ENCODE measurements around the gene ARHGAP25.

ARHGAP25 gene

GRCh38 chr2:68839260-68839833, 104.7 kb downstream of the ARHGAP25 start:
- H3K9ac ChIP-seq (ENCODE audit: low read depth, low read length) = no peak overlapping the region
- H3K9me3 ChIP-seq (ENCODE audit: control insufficient read depth, insufficient read depth, low read length) = peaks cover 4% of the 10 kb centered on the region; the same call in 1 of the 2 replicates
- H3K36me3 ChIP-seq (ENCODE audit: insufficient read depth, low read length) = no peaks in the 10 kb centered on the region
- no peaks in the 10 kb centered on the region for H3K4me1 ChIP-seq (ENCODE audit: insufficient read depth, low read length)

- Histone ChIP-seq H3K9ac (ENCODE audit: low read depth, low read length) (no peak overlapping the region), H3K4me1 (ENCODE audit: insufficient read depth, low read length) (no peaks in the 10 kb centered on the region), H3K9me3 (ENCODE audit: control insufficient read depth, insufficient read depth, low read length) (peaks cover 4% of the 10 kb centered on the region; the same call in 1 of the 2 replicates), H3K36me3 (ENCODE audit: insufficient read depth, low read length) (no peaks in the 10 kb centered on the region)
These were observed 110.4 kb downstream of the ARHGAP25 start for GRCh38 chr2:68845043-68845442.

- no peaks in the 10 kb centered on the region for H3K36me3 ChIP-seq (ENCODE audit: insufficient read depth, low read length)
- no peak overlapping the region for H3K9ac ChIP-seq (ENCODE audit: low read depth, low read length)
- no peaks in the 10 kb centered on the region for H3K4me1 ChIP-seq (ENCODE audit: insufficient read depth, low read length)
- H3K9me3 ChIP-seq (ENCODE audit: control insufficient read depth, insufficient read depth, low read length) = no peaks in the 10 kb centered on the region
These were observed 111.5 kb downstream of the ARHGAP25 start for GRCh38 chr2:68846091-68846490.

DNA sequence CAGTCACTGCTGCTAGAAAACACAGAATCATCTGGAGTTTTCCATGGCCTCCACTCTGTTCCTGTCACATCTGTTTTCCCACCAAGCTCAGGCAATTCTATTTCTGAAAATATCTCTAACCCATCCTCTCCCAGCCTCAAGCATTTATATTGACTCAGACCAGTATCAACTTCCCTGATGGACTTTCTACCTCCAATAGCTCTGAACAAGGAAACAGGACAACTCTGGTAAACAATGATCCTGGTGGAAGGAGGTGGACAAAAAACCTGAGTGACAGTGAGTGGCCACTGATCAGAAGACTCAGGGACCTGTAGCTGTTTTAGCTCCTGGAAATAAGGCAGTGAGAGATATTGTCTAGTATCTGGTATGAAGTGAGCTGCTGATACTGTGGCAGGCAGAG, 113.1 kb downstream of the ARHGAP25 start:
- H3K36me3 ChIP-seq (ENCODE audit: insufficient read depth, low read length) = no peaks in the 10 kb centered on the region
- H3K9me3 ChIP-seq (ENCODE audit: control insufficient read depth, insufficient read depth, low read length) = no peaks in the 10 kb centered on the region
- no peaks in the 10 kb centered on the region for H3K4me1 ChIP-seq (ENCODE audit: insufficient read depth, low read length)
- H3K9ac ChIP-seq (ENCODE audit: low read depth, low read length) = no peak overlapping the region

DNA sequence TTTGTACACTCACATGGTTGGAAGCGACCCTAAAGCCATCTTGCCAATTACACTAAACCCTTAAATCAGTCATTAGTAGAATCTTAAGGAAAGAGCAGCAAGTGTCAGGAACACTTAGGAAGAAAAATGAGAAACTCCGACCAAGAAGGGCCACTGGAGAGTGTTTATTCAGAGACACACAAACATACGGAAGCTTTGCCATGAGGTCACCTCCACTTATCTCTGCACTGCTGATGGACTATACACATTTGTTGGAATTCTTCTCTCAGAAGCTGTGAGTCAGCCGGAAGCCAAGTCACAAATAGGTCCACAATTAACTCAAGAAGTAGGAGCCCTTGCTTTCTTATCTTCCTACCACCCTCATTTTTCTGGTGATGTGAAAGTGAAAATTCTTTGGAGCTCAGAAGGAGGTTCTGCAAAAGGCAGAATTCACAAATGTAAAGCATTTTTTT, 115.0 kb downstream of the ARHGAP25 start:
- Histone ChIP-seq H3K4me1 (ENCODE audit: insufficient read depth, low read length) (no peaks in the 10 kb centered on the region), H3K9ac (ENCODE audit: low read depth, low read length) (no peak overlapping the region)

DNA sequence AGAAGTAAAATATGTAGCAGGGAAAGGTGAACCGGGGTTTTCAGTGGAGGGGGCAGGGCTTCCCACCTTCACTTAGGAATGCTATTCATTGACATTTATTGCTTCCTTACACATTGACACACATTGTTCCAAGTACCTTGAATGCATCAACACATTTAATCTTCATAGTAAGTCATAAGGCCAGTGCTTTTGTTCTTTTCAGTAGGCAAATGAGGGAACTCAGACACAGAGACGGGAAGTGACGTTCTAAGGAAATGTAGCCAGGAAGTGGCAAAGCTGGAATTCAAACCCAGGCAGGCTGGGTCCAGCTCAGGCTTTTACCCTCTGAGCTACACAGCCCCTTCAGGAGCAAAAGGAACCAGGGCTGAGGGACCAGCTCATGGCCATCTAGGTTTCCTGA, 115.9 kb downstream of the ARHGAP25 start:
- H3K36me3 ChIP-seq (ENCODE audit: insufficient read depth, low read length) = no peaks in the 10 kb centered on the region
- no peak overlapping the region for H3K9ac ChIP-seq (ENCODE audit: low read depth, low read length)
- H3K4me1 ChIP-seq (ENCODE audit: insufficient read depth, low read length) = no peaks in the 10 kb centered on the region
- H3K9me3 ChIP-seq (ENCODE audit: control insufficient read depth, insufficient read depth, low read length) = no peaks in the 10 kb centered on the region

More for the DNA sequence above, 115.0 kb downstream of the ARHGAP25 start:
- H3K9me3 ChIP-seq (ENCODE audit: control insufficient read depth, insufficient read depth, low read length) = no peaks in the 10 kb centered on the region
- H3K36me3 ChIP-seq (ENCODE audit: insufficient read depth, low read length) = no peaks in the 10 kb centered on the region

- Histone ChIP-seq H3K4me1 (ENCODE audit: insufficient read depth, low read length) (no peaks in the 10 kb centered on the region), H3K9ac (ENCODE audit: low read depth, low read length) (no peak overlapping the region), H3K9me3 (ENCODE audit: control insufficient read depth, insufficient read depth, low read length) (no peaks in the 10 kb centered on the region), H3K36me3 (ENCODE audit: insufficient read depth, low read length) (no peaks in the 10 kb centered on the region)
These were observed 118.4 kb downstream of the ARHGAP25 start for GRCh38 chr2:68853035-68853434.

DNA sequence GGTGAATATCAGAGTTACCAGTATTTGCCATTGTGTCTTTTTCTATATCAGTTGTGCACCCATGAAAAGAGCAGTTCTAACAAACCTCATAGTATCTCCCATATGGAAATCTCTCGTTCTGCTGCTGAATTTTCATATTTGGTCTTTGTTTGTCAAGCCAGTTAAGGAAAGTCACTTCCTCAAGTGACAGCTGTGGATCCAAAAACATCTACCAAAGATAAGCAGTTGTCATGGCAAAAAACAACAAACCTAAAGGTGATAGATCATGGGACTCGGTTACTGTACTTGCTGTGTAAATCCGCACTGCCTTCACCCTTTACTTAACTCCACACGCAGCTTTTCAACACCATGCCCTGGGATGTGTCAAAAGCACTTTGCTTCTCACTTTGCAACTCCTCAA, 119.3 kb downstream of the ARHGAP25 start:
- H3K4me1 ChIP-seq (ENCODE audit: insufficient read depth, low read length) = no peaks in the 10 kb centered on the region
- H3K36me3 ChIP-seq (ENCODE audit: insufficient read depth, low read length) = no peaks in the 10 kb centered on the region
- H3K9ac ChIP-seq (ENCODE audit: low read depth, low read length) = no peak overlapping the region
- H3K9me3 ChIP-seq (ENCODE audit: control insufficient read depth, insufficient read depth, low read length) = no peaks in the 10 kb centered on the region

DNA sequence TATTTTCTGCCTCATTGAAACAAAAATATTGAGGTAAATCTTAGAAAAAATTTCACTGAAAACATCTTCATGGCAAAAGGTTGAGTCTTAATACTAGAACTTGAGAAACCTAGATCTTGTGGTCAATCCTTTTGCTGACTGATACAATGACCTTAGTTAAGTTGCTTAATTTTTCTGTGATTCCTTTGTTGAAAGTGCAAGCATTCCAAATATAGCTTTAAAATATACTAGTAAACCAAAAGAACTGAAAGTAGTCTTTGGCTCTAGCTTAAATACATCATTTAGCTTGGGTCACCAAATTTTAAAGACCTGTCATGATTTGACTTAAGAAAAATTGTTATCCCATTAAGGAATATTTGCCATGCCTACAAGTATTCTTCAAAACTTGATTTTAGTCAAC, 119.9 kb downstream of the ARHGAP25 start:
- Histone ChIP-seq H3K9ac (ENCODE audit: low read depth, low read length) (no peak overlapping the region), H3K9me3 (ENCODE audit: control insufficient read depth, insufficient read depth, low read length) (no peaks in the 10 kb centered on the region), H3K36me3 (ENCODE audit: insufficient read depth, low read length) (no peaks in the 10 kb centered on the region), H3K4me1 (ENCODE audit: insufficient read depth, low read length) (no peaks in the 10 kb centered on the region)

DNA sequence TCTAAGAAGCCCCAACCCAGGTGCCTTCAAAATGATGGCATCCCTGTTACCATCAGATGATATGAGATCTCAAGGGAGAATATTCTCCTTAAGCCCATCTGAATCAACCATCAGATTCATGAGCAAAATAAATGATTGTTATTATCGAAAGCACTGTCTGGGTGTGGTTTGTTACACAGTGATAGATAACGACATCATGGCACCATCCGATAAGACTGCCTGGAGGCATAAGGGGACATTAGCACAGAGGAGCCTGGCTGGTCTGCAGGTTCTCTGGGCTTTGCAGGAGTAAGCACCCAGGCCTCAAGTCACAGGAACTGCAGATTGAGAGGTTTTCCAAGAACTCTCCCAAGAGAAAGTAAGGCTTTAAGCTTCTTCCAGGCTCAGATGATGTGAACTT, 120.9 kb downstream of the ARHGAP25 start:
- Histone ChIP-seq H3K36me3 (ENCODE audit: insufficient read depth, low read length) (no peaks in the 10 kb centered on the region), H3K9me3 (ENCODE audit: control insufficient read depth, insufficient read depth, low read length) (no peaks in the 10 kb centered on the region)

GRCh38 chr2:68857202-68857845, 122.7 kb downstream of the ARHGAP25 start:
- H3K9ac ChIP-seq (ENCODE audit: low read depth, low read length) = no peak overlapping the region
- H3K36me3 ChIP-seq (ENCODE audit: insufficient read depth, low read length) = no peaks in the 10 kb centered on the region
- H3K4me1 ChIP-seq (ENCODE audit: insufficient read depth, low read length) = no peaks in the 10 kb centered on the region
- H3K9me3 ChIP-seq (ENCODE audit: control insufficient read depth, insufficient read depth, low read length) = no peaks in the 10 kb centered on the region

More for the DNA sequence above, 120.9 kb downstream of the ARHGAP25 start:
- H3K4me1 ChIP-seq (ENCODE audit: insufficient read depth, low read length) = no peaks in the 10 kb centered on the region
- H3K9ac ChIP-seq (ENCODE audit: low read depth, low read length) = no peak overlapping the region

DNA sequence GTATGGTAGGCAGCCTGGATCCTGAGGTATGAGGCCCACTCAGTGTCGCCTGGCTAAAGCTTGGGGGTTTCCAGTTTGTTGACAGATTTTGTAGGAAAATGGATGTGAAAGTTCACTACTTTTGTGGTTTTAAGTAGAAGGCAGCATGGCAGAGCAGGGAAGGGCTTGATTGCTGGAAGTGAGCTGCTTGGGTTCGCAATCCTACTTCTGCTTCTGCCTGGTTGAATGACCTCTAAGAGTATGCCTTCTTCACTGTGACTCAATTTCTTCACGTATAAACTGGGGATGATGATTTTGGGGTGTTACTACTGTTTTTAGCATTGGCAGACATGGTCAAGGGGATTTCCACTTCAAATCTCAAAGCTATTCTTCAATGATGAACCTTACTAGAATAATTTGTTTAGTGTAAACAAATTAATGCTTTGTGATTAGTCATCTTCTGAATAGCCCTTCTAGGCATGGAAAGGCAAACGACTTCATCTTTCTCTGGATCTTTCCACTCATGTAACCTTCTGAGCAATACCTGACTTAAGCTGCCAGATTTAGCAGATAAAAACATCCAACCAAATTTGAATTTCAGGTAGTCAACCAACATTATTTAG, 123.3 kb downstream of the ARHGAP25 start:
- Histone ChIP-seq H3K36me3 (ENCODE audit: insufficient read depth, low read length) (no peaks in the 10 kb centered on the region), H3K4me1 (ENCODE audit: insufficient read depth, low read length) (no peaks in the 10 kb centered on the region; the same call in 1 of the 2 replicates), H3K9me3 (ENCODE audit: control insufficient read depth, insufficient read depth, low read length) (no peaks in the 10 kb centered on the region), H3K9ac (ENCODE audit: low read depth, low read length) (no peak overlapping the region)

DNA sequence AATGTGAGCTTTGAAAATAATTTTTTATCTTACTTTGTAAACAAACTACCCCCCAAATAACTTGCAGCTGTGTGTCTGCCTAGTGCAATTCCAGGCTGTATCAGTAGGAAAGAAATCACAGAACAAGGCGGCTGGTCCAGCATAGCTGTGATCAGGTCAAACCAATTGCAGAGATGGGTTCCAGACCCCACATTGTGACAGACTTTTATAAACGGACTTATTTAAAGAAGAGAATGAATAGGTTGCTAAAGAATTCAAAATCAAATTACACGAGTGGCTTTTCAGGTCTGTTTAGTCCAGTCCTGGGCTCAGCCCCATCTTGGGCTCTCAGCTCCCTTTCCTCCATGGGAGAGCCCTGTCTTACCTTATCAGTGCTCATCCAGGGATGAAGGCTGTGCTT, 125.5 kb downstream of the ARHGAP25 start:
- Histone ChIP-seq H3K9me3 (ENCODE audit: control insufficient read depth, insufficient read depth, low read length) (no peaks in the 10 kb centered on the region), H3K36me3 (ENCODE audit: insufficient read depth, low read length) (no peaks in the 10 kb centered on the region), H3K9ac (ENCODE audit: low read depth, low read length) (no peak overlapping the region), H3K4me1 (ENCODE audit: insufficient read depth, low read length) (no peaks in the 10 kb centered on the region; the same call in 1 of the 2 replicates)

- no peak overlapping the region for H3K9ac ChIP-seq (ENCODE audit: low read depth, low read length)
- H3K36me3 ChIP-seq (ENCODE audit: insufficient read depth, low read length) = no peaks in the 10 kb centered on the region
- H3K4me1 ChIP-seq (ENCODE audit: insufficient read depth, low read length) = no peaks in the 10 kb centered on the region; the same call in 1 of the 2 replicates
- H3K9me3 ChIP-seq (ENCODE audit: control insufficient read depth, insufficient read depth, low read length) = no peaks in the 10 kb centered on the region
These were observed 126.7 kb downstream of the ARHGAP25 start for GRCh38 chr2:68861330-68861729.

DNA sequence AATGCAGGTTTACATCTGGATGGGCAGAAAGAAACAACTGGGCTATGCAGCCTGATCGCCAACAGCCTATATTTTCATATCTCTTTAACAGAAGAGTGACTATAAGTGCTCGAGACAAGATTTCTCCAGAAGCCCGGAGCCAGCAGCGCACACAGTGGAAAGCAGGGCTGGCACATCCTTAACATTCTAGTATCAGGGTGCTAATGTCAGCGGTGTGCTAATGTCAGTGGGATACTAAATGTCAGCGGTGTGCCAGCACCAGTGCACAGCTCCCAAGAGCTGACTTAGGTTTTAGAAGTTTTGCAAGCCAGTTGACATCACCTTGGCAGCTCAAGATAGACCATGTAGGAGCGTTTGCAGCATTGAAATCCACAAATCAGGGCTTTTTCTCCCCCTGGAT, 128.3 kb downstream of the ARHGAP25 start:
- Histone ChIP-seq H3K9me3 (ENCODE audit: control insufficient read depth, insufficient read depth, low read length) (no peaks in the 10 kb centered on the region), H3K9ac (ENCODE audit: low read depth, low read length) (no peak overlapping the region), H3K36me3 (ENCODE audit: insufficient read depth, low read length) (no peaks in the 10 kb centered on the region), H3K4me1 (ENCODE audit: insufficient read depth, low read length) (no peaks in the 10 kb centered on the region; the same call in 1 of the 2 replicates)

All from ES-I3 (cell line).